Karpas-422 (cell line): ENCODE data around the gene EIF4E2. TPM values are rescaled to one million over a fixed set of nuclear protein-coding genes. Genes with fewer than 3 reads are reported as not detected.

Experiments
- DNase-seq: peaks from one replicate; pipeline ENCODE4 v3.0.0-alpha.2; 2015
- H2AFZ ChIP-seq: fragments of 200-600 bp; sonication (generic); 2 replicates; pipeline ENCODE4 v1.6.1; 2014; ENCODE audit warnings: antibody characterized with exemption, low read length, mixed read lengths
- H3K27ac ChIP-seq: fragments of 200-600 bp; sonication (generic); 2 replicates; pipeline ENCODE4 v1.5.1; 2014; ENCODE audit warnings: mild to moderate bottlenecking, low read length, moderate library complexity
- H3K27me3 ChIP-seq: fragments of 200-600 bp; sonication (generic); 2 replicates; pipeline ENCODE4 v1.6.1; 2014; ENCODE audit warnings: low read length, mixed read lengths
- H3K36me3 ChIP-seq: fragments of 200-600 bp; sonication (generic); 2 replicates; pipeline ENCODE4 v1.6.1; 2014; ENCODE audit warnings: low read length, mixed read lengths; ENCODE audit not compliant: insufficient read depth
- H3K4me1 ChIP-seq: fragments of 200-600 bp; sonication (generic); 2 replicates; pipeline ENCODE4 v1.6.1; 2014; ENCODE audit warnings: mild to moderate bottlenecking, low read length, mixed read lengths
- H3K4me2 ChIP-seq: fragments of 200-600 bp; sonication (generic); 2 replicates; pipeline ENCODE4 v1.6.1; 2014; ENCODE audit warnings: low read length, low read depth, mild to moderate bottlenecking; ENCODE audit not compliant: poor library complexity, severe bottlenecking
- H3K4me3 ChIP-seq: fragments of 200-600 bp; sonication (generic); 2 replicates; pipeline ENCODE4 v1.5.1; 2014; ENCODE audit warnings: mild to moderate bottlenecking, antibody characterized with exemption, low read length, mixed read lengths
- H3K79me2 ChIP-seq: fragments of 200-600 bp; sonication (generic); 2 replicates; pipeline ENCODE4 v1.6.1; 2014; ENCODE audit warnings: mild to moderate bottlenecking, low read length, mixed read lengths
- H3K9ac ChIP-seq: fragments of 200-600 bp; sonication (generic); 2 replicates; pipeline ENCODE4 v1.6.0; 2014; ENCODE audit warnings: low read length
- H3K9me2 ChIP-seq: fragments of 200-600 bp; sonication (generic), shearing (Covaris generic); replicated peaks from 2 replicates; pipeline ENCODE4 v1.6.0; 2014; ENCODE audit warnings: mild to moderate bottlenecking, low read length, moderate library complexity; ENCODE audit not compliant: insufficient read depth
- H3K9me3 ChIP-seq: fragments of 300-700, 200-600 bp; sonication (generic); 2 replicates; pipeline ENCODE4 v1.6.1; 2014; ENCODE audit warnings: low read length, mixed read lengths
- H4K20me1 ChIP-seq: fragments of 200-600 bp; sonication (generic); 2 replicates; pipeline ENCODE4 v1.6.1; 2014; ENCODE audit warnings: mild to moderate bottlenecking, antibody characterized with exemption, low read length, low read depth; ENCODE audit not compliant: insufficient read depth
- total RNA-seq: library from RNA; depleted of rRNA; stranded (reverse); fragments of >200 nt; shearing (Covaris generic); gene quantifications from 2 replicates; pipeline ENCODE4 v1.2.3, GENCODE V29; 2014; ENCODE audit warnings: low replicate concordance

The EIF4E2 gene
- total RNA-seq, 1 experiment from 2014 or later: 53.0 TPM

GRCh38 chr2:232571026-232571474 is 20.6 kb downstream of the EIF4E2 start:
- DNase-seq: no peak
- Histone ChIP-seq H3K27ac (no peak overlapping the region), H4K20me1 (no peaks in the 10 kb centered on the region), H3K4me3 (no peak overlapping the region), H3K9me2 (no peaks in the 10 kb centered on the region), H3K36me3 (peaks cover 40% of the 10 kb centered on the region; the same call in 1 of the 2 replicates), H3K9me3 (no peaks in the 10 kb centered on the region), H3K4me2 (no peak overlapping the region), H3K4me1 (peaks cover 5% of the 10 kb centered on the region), H3K9ac (no peak overlapping the region), H2AFZ (no peak overlapping the region), H3K27me3 (no peaks in the 10 kb centered on the region), H3K79me2 (no peaks in the 10 kb centered on the region)

- Histone ChIP-seq H2AFZ (no peak overlapping the region), H3K9ac (no peak overlapping the region), H3K27me3 (no peaks in the 10 kb centered on the region), H3K9me3 (no peaks in the 10 kb centered on the region), H3K27ac (no peak overlapping the region), H3K4me3 (no peak overlapping the region), H3K36me3 (peaks cover 23% of the 10 kb centered on the region; the same call in 1 of the 2 replicates), H3K9me2 (no peaks in the 10 kb centered on the region), H3K4me1 (peaks cover 5% of the 10 kb centered on the region), H3K4me2 (no peak overlapping the region), H3K79me2 (no peaks in the 10 kb centered on the region), H4K20me1 (no peaks in the 10 kb centered on the region)
- no peak for DNase-seq
These were observed 22.6 kb downstream of the EIF4E2 start for GRCh38 chr2:232573042-232573441.

- no peak overlapping the region for H2AFZ ChIP-seq
- no peak overlapping the region for H3K9ac ChIP-seq
- peaks cover 17% of the 10 kb centered on the region; the same call in 1 of the 2 replicates for H3K36me3 ChIP-seq
These were observed 23.4 kb downstream of the EIF4E2 start for GRCh38 chr2:232573771-232574435.

GRCh38 chr2:232574674-232575403 is 24.4 kb downstream of the EIF4E2 start:
- no peaks in the 10 kb centered on the region for H3K79me2 ChIP-seq
- H3K4me1 ChIP-seq: peaks cover 5% of the 10 kb centered on the region
- DNase-seq: no peak
- H3K27me3 ChIP-seq: no peaks in the 10 kb centered on the region
- no peaks in the 10 kb centered on the region for H4K20me1 ChIP-seq
- H3K9ac ChIP-seq: no peak overlapping the region
- no peak overlapping the region for H3K4me2 ChIP-seq
- peaks cover 14% of the 10 kb centered on the region; the same call in 1 of the 2 replicates for H3K36me3 ChIP-seq
- no peaks in the 10 kb centered on the region for H3K9me3 ChIP-seq
- H3K9me2 ChIP-seq: no peaks in the 10 kb centered on the region
- H2AFZ ChIP-seq: no peak overlapping the region
- no peak overlapping the region for H3K27ac ChIP-seq
- no peak overlapping the region for H3K4me3 ChIP-seq

More at GRCh38 chr2:232573771-232574435, 23.4 kb downstream of the EIF4E2 start:
- DNase-seq: no peak
- Histone ChIP-seq H3K9me2 (no peaks in the 10 kb centered on the region), H3K9me3 (no peaks in the 10 kb centered on the region), H3K27ac (no peak overlapping the region), H3K27me3 (no peaks in the 10 kb centered on the region), H4K20me1 (no peaks in the 10 kb centered on the region), H3K4me1 (peaks cover 5% of the 10 kb centered on the region), H3K79me2 (no peaks in the 10 kb centered on the region), H3K4me2 (no peak overlapping the region), H3K4me3 (no peak overlapping the region)

- H3K9me3 ChIP-seq: no peaks in the 10 kb centered on the region
- H3K36me3 ChIP-seq: peaks cover 11% of the 10 kb centered on the region; the same call in 1 of the 2 replicates
- no peak overlapping the region for H3K4me3 ChIP-seq
- DNase-seq: no peak
- H3K9me2 ChIP-seq: no peaks in the 10 kb centered on the region
- no peak overlapping the region for H3K4me2 ChIP-seq
- H3K27ac ChIP-seq: no peak overlapping the region
- no peak overlapping the region for H3K9ac ChIP-seq
- H3K27me3 ChIP-seq: no peaks in the 10 kb centered on the region
- H3K4me1 ChIP-seq: peaks cover 5% of the 10 kb centered on the region
- H4K20me1 ChIP-seq: no peaks in the 10 kb centered on the region
- no peaks in the 10 kb centered on the region for H3K79me2 ChIP-seq
- no peak overlapping the region for H2AFZ ChIP-seq
These were observed 24.9 kb downstream of the EIF4E2 start for GRCh38 chr2:232575404-232575746.

- peaks cover 14% of the 10 kb centered on the region; the same call in 1 of the 2 replicates for H3K36me3 ChIP-seq
- H3K4me3 ChIP-seq: no peak overlapping the region
- H3K27me3 ChIP-seq: no peaks in the 10 kb centered on the region
- no peak overlapping the region for H3K27ac ChIP-seq
- no peaks in the 10 kb centered on the region for H4K20me1 ChIP-seq
- no peaks in the 10 kb centered on the region for H3K9me2 ChIP-seq
- no peaks in the 10 kb centered on the region for H3K79me2 ChIP-seq
- no peak for DNase-seq
- no peak overlapping the region for H3K9ac ChIP-seq
- H3K9me3 ChIP-seq: no peaks in the 10 kb centered on the region
- no peak overlapping the region for H2AFZ ChIP-seq
- no peak overlapping the region for H3K4me2 ChIP-seq
- peaks cover 16% of the 10 kb centered on the region for H3K4me1 ChIP-seq
These were observed 26.5 kb downstream of the EIF4E2 start for GRCh38 chr2:232576995-232577394.

GRCh38 chr2:232577841-232578240 is 27.4 kb downstream of the EIF4E2 start:
- no peak for DNase-seq
- no peak overlapping the region for H2AFZ ChIP-seq
- peaks cover 14% of the 10 kb centered on the region; the same call in 1 of the 2 replicates for H3K36me3 ChIP-seq
- H3K4me3 ChIP-seq: no peak overlapping the region
- no peak overlapping the region for H3K4me2 ChIP-seq
- H3K9me2 ChIP-seq: no peaks in the 10 kb centered on the region
- H4K20me1 ChIP-seq: no peaks in the 10 kb centered on the region
- H3K9me3 ChIP-seq: no peaks in the 10 kb centered on the region
- H3K27ac ChIP-seq: no peak overlapping the region
- H3K79me2 ChIP-seq: no peaks in the 10 kb centered on the region
- no peak overlapping the region for H3K9ac ChIP-seq
- H3K27me3 ChIP-seq: no peaks in the 10 kb centered on the region
- peaks cover 19% of the 10 kb centered on the region for H3K4me1 ChIP-seq

- no peak overlapping the region for H3K27ac ChIP-seq
- H3K9me3 ChIP-seq: no peaks in the 10 kb centered on the region
- no peak overlapping the region for H3K4me2 ChIP-seq
- no peak overlapping the region for H2AFZ ChIP-seq
- no peak overlapping the region for H3K9ac ChIP-seq
- H3K4me1 ChIP-seq: peaks cover 19% of the 10 kb centered on the region
- H3K36me3 ChIP-seq: peaks cover 14% of the 10 kb centered on the region; the same call in 1 of the 2 replicates
- no peaks in the 10 kb centered on the region for H3K79me2 ChIP-seq
- no peaks in the 10 kb centered on the region for H4K20me1 ChIP-seq
- DNase-seq: no peak
- H3K9me2 ChIP-seq: no peaks in the 10 kb centered on the region
- no peaks in the 10 kb centered on the region for H3K27me3 ChIP-seq
- H3K4me3 ChIP-seq: no peak overlapping the region
These were observed 28.1 kb downstream of the EIF4E2 start for GRCh38 chr2:232578626-232579025.
